HG03135 (cell line): Measurements from ENCODE around the gene ESPL1.

Experiments
- ATAC-seq: cut with Tn5 transposase; IDR thresholded peaks from one replicate; pipeline ENCODE4 v1.9.1; 2021; ENCODE audit warnings: mild to moderate bottlenecking, moderate library complexity; ENCODE audit not compliant: unreplicated experiment

The ESPL1 gene

DNA sequence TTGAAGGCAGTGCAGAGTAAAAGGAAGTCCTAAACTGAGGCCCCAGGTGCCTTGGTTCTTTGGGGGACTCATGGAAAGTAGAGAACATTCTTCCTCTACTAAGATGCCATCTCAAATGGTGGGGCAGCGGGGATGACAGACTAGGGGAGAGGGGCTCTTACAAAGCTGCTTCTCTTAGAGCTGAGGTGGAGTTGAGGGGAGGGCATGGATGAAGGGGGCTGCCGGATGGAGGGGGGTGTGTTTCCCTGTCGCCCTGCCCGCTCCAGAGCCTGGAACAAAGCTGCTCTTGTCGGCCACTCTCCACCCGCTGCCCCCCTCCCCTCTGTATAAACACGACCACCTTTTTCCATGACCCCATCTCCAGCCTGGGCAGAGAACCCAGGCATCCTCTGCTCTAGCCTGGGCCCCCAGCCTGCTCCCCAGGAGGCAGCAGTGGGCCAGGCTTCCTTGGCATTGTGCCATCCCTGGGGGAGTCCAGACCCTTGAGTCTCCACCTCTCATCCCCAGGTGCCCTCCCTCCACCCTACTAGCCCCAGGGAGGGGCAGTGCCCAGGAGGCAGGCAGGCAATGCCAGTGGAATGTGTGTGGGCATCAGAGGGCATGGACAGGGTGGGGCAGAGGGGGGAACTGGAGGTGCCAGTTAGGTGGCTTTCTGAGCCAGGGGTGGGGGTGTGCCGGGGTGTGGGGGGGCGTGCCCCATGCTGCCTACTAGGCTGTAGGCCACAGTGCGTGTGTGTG, 37.8 kb upstream of the ESPL1 start:
- no peak for ATAC-seq

DNA sequence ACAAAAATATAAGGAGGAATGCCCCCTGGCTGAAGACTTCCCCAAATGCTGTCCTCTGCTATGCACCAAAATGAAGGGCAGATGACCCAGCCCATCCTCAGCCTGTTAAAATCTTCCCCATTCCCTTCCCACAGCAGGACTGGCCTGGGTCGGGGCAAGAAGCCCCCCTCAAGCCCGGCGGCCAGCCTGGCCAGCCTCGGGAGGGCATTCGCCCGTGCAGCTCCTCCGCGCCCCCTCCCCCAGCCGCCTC, 36.5 kb upstream of the ESPL1 start:
- ATAC-seq, result no peak

DNA sequence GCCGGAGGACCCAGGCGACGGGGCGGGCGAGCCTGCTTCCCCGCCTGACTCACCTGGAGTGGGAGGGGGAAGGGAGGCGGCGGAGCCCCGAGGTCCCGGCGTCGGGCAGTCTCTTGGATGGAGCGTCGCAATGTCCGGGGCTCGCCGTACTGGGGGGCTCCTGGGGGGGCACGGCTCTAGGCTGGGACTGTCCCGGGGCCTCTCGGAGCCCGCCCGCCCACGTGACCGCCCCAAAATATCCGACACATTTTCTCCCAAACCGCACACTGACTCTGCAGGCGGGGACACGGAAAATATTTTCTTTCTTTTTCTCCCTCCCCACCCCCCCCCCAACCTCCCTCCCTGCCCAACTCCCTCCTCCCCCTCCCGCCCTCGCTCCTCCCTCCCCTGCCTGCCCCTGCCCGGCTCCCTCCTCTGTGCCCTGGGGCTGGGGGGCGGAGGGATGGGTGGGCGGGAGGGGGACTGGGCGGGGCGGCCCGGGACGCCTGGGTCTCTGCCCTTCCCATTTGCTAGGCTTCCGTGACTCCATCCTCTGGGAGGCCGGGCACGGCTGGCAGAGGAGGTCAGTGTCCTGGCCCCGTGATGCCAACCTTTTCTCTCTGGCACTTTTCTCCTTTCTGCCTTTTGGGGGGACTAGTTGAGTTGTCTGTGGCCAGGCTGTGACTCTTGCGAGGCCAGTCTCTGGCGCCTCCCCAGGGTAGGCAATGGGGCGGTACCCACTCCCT, 36.0 kb upstream of the ESPL1 start, which contains the start of gene RARG:
RARG (minus strand) TSS at position 289 of the 725 bp plus-strand sequence. CDS start 4,664 bp downstream, outside the sequence.
- no peak for ATAC-seq

DNA sequence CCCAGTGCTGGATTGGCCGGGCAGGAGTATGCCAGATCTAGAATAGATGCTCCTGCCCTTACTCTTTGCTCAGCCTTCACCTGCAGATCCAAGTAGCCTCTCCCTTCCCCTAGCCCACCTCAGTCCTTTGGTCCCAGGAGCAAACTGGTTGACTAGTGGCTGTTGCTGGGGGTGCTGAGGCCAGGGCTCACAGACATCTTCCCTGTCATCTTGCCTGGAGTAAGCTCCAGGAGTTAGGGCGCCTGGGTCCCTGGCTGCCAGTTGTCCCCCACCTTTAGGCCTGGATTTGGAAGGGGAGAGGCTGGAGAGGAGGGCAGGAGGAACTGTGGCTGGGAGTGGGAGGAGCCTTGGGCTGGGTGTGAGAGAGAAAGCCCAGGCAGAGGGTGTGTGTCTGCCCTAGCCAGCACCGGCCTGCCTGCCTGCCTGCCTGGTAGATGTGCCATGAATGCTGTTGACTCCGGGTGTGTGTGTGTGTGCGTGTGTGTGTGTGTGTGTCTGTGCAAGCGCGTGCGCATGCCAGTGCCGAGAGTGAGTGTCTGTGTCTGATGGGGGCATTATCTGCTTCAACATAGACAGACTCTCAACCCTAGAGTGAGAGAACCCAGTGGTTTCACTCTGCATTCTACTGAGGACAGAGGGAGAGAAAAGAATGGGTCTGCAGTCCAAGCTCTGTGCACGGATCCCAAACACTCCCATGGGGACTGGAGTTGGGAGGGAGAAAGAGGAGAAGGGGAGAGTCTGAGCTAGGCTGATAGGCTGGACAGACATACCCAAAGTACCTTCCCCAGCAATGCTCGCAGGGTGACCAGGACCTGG, 35.2 kb upstream of the ESPL1 start:
- no peak for ATAC-seq

DNA sequence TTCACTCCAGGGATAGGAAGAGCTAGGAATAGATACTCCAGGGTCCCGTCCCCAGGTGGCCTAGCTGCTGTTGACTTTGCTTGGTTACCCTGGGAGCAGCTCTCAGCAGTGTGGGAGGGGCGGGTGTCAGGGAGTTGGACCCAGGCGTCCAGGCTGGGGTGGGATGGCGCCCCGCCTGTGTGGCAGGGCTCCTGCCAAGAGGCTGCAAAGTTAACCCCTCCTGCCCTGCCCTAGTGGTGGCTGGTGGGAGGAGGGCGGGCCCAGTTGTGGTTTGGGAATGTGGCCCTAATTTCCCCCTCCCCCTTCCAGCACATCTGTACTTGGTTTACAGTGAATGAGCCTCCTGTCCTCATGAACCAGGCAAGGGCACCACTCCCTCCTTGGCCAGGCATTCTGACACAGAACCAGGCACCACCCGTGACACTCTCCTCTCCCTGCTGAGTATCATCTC, 34.4 kb upstream of the ESPL1 start:
- ATAC-seq, result no peak

DNA sequence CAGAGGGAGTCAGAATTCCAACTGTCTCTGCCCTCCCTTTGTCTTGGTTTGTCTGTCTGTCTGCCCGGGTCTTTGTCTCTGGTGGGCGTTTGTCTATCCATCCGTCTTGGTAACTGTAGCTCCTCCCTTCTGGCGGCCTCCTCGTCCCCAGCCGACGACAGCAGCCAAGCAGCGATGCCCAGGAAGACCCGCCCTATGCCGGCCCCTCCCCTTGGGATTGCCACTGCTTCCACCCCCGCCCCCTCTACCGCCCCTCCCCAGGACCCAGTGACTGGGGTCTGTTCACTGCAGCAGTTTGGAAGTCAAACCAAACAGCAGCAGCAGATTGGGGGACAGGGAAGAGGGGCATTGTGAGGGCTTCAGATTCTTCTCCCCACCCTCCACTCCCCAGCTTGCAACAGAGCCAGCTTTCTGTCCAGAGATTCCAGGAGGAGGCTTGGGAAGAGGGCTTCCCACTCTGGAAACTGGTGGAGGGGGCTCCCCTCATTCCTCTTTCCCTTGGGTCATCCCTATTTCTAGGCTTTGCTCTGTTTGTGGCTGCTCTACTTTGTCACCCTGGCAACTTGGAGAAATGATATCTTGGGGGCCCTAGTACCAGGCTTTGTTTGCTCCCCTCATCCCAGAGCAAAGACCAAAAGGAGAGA, 33.7 kb upstream of the ESPL1 start:
- ATAC-seq, result no peak

DNA sequence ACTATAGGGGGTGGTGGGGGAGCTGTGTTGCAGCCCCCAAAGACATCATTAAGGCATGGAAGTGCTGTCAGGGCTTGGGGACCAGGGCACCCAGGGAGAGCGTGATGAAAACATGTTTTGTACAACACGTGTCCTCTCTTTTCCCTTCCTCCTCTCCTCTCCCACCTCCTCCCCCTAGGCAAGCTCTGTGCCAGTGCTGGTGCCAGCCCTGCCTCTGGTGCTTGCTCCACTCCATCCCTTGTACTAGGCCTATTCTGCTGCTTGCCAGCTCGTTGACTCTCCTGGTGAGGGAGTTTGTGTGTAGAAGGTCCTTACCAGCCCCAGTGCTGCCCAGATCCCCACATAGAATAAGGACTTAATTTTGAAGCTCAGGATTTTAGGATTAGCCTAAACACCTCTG, 32.9 kb upstream of the ESPL1 start:
- no peak for ATAC-seq

DNA sequence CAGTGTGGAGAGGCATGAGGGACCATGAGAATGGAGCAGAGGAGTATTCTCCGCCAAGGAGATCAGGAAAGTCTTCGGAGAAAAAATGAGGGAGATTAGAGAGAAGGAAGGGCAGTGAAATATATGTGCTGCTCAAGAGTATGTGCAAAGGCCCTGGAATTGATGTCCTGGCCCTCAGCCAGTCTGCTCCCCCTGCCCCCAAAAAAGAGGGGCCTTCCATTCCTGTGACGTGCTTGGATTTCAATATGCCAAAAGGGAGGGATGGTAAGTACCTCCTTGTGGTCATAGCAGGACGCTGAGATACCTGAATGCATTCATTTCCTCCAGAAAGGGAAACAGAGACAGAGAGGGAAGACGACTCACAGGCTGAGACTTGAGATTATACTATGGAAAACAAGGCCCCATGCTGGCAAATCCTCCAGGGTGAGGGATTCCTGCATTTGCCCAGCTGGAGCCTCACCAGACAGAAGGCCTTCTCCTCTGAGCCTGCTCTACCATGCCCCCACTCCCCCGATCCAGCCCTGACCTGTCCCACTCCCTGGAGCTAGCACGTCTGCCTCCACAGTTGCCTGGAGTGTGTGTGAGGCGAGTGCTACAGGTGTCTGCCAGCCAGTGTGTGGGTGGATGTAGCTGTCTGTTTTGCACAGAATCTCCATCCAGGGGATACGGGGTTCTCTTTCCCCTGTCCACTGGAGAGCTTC, 32.2 kb upstream of the ESPL1 start:
- no peak for ATAC-seq

DNA sequence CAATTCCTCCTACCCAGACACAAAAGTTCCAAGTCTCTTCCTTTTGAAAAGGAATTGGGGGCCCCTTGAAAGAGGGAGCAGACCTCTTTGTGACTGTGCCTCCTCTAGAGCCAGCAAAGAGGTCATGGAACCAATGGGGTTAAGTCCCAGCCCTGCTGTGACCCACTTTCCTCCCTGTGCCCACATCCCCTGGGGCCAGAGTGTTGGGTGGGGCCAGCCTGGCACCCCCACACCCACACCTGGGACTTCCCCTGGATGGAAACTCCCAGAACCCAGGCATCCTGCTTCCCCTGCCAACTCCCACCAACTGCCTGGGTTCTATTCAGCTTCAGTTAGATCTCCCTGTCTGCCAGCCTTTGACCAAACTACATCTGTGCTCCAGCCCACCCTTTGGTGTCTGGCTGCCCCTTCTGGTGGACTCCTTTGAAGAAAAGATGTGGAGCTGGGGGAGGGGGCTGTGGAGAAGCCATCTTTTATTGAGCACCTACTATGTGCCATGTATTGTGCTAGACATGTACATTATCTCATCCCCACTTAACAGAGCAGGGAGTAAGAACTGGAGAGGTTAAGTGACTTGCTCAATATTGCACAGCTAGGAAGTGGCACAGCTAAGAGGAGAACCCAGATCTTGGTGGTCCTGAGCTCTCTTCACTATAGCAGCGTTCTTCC, 31.5 kb upstream of the ESPL1 start:
- ATAC-seq, result no peak

DNA sequence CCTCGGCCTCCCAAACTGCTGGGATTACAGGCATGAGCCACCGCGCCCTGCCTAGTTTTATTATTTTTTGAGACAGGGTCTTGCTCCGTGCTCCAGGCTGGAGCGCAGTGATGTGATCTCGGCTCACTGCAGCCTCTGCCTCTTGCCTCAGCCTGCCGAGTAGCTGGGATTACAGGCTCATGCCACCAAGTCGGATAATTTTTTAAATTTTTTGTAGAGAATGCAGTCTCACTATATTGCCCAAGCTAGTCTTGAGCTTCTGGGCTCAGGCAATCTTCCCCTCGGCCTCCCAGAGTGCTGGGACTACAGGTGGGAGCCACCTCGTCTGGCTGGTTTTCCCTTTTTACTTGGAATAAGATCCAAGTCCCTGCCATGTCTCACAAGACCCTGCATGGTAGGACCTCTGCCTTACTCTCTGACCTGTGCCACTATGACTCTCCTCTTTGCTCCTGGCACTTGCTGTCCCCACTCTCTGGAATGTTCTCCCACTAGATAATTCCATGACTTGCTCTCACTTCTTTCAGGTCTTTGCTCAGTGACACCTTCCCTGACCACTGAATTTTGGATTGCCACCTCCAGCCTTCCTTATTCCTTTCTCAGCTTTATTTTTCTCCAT, 28.3 kb upstream of the ESPL1 start:
- no peak for ATAC-seq

DNA sequence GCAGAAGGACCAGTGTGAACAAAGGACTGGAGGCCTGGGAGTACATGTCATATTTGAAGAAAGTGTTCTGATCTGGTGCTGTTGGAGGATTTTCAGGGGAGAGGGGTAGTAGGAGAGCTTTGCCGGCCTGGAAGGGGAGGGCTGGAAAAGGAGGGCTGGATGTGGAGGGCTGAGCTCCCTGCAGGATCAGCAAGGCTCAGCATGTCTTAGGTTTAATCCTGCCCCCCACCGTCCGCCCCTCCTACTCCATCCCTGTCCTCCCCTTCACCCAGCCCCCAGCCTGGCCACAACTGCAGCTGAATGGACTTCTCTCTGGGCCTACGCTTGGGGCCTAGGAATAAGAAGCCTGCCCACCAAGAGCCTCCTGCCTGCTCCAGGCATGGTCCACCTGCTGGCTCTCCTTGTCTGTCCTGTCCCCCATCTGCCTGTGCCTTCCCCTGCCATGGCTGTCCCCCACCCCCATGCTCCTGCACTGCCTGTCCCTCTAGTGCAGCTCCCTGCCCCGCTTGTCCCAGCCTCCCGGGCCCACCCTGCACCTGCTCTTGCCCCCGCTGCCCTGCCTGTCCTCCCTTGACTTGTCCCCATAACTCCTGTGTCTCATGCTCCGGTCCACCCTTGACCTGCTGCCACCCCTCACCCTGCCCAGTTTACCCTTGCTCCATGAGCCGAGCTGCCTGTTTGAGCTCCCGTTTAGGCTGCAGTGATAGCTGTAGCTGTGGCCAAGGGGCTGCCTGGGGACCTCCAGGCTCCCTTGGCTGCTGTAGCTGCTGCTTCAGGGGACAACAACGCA, 26.3 kb upstream of the ESPL1 start:
- no peak for ATAC-seq

DNA sequence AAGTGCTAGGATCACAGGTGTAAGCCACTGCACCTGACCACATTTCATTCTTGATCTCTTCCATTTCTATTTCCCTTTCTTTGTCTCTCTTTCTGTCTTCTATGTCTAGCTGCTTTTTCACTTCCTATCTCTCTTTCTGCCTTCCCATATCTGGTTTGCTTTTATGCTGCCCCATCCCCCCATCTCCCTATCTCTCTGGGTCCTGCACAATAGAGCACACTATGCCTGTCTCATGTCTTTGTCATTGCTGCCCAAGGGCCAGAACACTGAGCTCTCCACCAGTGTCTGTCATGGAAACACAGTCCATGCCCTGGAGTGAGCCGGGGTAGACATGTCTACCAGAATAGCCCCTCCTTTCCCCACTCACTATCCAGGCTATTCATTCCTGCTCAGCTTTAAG, 23.8 kb upstream of the ESPL1 start:
- no peak for ATAC-seq

DNA sequence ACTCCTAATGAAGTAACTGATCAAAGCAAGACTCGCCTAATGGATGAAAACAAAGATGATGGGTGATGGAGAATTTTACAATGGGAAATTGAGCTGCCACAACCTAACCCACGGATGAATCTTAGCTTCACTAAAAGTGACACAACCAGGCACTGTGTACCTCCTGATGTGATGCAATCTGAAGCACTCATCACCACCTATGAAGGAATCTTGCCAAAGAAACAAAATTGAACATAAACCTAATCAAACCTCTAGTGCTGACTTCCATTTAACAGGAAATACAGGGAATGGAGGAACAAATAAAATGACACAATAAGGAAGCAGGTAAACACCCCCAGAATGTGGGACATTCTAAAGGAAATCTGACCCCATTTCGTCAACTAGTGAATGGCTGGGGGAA, 22.8 kb upstream of the ESPL1 start:
- ATAC-seq, result no peak

DNA sequence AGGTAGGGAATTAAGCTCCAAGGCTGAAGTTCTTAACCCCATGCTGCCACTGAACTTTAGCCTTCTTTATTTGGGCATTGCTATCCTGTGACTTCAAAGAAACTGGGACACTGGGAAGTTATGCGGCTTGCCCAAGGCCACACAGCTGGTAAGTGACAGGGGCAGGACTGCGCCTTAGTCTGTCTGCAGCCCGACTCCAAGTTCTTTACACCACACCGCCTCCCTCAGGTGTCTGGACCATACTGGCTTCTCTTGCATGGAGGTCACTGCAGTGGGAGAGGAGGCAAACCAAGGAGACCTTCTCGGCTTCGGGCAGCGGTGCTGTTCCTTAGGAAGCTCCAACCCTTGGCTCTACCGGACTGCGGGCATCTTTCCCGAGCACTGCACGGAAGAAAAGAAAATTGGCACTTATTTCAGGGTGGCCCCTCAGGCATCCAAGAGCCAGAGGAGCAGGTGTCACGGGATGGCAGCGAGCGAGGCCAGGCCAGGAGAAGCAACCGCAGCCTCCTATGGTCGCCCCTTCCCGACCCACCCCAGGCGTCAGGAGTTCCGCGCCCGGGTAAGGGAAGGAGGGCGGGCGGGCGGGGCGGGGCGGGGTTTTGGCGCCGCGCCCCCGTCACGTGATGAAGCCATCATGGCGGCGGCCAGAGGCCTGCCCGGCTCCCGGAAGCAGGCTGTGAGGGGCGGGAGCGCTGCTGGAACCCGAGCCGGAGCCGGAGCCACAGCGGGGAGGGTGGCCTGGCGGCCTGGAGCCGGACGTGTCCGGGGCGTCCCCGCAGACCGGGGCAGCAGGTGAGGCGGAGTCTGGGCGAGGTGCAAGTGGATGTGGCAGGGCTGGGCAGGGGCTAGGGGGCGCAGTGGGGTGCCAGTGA, 16.4 kb upstream of the ESPL1 start:
- ATAC-seq, result peak; percentile 67

DNA sequence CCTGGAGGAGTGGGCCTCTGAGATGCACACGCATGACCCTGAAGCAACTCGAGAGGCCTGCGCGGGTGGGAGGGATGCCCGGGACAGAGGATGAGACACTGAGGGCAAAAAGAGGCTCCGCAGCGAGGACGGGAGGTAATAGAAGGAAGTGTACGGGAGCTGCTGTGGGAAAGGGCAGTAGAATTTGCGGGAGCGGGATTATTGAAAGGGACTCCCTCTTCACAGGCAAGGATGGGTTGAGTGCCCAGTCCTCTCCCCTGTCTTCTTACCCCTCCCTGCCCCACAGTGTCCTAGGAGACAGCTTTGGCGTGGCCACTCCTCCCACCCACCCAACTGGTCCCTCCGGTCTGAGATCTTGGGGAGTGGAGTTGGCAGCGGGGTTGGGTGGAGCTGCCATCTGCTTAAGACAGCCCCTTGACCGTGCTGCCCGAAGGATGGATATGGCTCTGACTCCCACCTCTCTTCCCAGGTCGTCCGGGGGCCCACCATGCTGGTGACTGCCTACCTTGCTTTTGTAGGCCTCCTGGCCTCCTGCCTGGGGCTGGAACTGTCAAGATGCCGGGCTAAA, 15.7 kb upstream of the ESPL1 start:
- no peak for ATAC-seq

DNA sequence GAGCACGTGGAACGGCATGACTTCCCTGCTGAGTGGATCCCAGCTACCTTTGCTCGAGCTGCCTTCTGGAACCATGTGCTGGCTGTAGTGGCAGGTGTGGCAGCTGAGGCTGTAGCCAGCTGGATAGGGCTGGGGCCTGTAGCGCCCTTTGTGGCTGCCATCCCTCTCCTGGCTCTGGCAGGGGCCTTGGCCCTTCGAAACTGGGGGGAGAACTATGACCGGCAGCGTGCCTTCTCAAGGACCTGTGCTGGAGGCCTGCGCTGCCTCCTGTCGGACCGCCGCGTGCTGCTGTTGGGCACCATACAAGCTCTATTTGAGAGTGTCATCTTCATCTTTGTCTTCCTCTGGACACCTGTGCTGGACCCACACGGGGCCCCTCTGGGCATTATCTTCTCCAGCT, 14.8 kb upstream of the ESPL1 start:
- ATAC-seq, result no peak

DNA sequence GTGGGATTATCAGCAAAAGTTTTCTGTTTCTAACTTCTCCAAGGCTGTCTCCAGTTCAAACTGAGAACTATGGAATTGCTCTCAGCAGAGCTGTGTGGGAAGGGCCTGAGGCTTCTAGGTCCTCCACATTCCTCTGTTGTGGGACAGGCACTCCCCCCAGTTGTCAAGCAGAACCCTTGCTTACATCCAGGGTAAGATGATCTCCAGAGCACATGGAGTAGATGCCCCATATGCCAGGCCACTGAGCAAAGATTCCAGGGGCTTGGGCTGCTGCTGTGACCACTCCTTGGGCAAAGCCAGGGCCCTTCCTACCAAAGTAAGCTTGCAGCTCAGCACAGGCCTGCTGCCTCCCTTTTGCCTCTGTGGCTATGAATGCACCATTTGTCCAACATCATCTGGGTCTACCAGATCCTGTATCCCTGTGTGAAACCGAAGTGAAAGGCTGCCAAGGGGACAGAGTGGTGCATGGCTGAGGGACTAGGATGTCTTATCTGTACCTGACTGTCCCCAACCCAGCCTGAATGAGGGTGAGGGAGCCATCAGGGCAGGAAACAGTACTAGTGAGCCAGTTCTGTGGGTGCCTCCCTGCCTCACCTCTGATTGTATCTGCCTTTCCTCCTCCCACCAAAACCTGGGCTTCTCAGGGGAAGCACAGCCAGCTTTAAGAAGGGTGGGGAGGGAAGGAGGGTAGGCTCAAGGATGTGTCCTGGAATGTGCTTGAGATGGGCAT, 13.1 kb upstream of the ESPL1 start:
- no peak for ATAC-seq
